Activated CD4-positive, alpha-beta memory T cell treated with anti-CD3 and anti-CD28 coated beads, Interleukin-2, amount 10 ng/mL, durations not matched to agents 7 days and 5 days (primary cell): ENCODE data around the gene CHRDL2. TPM values are rescaled to one million over a fixed set of nuclear protein-coding genes. Genes with fewer than 3 reads are reported as not detected.
"Not testable (repeated sequence)": the region's sequence is repeated elsewhere in the genome, so short reads cannot be mapped to it uniquely, and the experiment has no call there.

Experiments
- CTCF ChIA-PET: fragments of 350-600 bp; sonication (Branson Sonifier 250); formaldehyde crosslinking; loops from one replicate; lab custom pipeline; 2021; ENCODE audit warnings: antibody characterized with exemption, inconsistent platforms; lab: Charles Lee
- POLR2A ChIA-PET: fragments of 350-600 bp; sonication (Branson Sonifier 250); formaldehyde crosslinking; loops from one replicate; lab custom pipeline; 2021; ENCODE audit warnings: antibody characterized with exemption; lab: Charles Lee
- DNase-seq: peaks from one replicate; pipeline ENCODE4 v3.0.0-alpha.2; 2020
- H3K27ac Mint-ChIP-seq: one replicate; pipeline ENCODE4 v1.8.0; 2021; ENCODE audit warnings: mild to moderate bottlenecking, mixed read lengths
- H3K27me3 Mint-ChIP-seq: one replicate; pipeline ENCODE4 v1.8.0; 2021; ENCODE audit warnings: mixed read lengths
- H3K36me3 Mint-ChIP-seq: one replicate; pipeline ENCODE4 v1.8.0; 2021; ENCODE audit warnings: low read depth, mixed read lengths
- H3K4me1 Mint-ChIP-seq: one replicate; pipeline ENCODE4 v1.8.0; 2021; ENCODE audit warnings: mixed read lengths
- H3K4me3 Mint-ChIP-seq: one replicate; pipeline ENCODE4 v1.8.0; 2021; ENCODE audit warnings: mild to moderate bottlenecking, mixed read lengths
- H3K9me3 Mint-ChIP-seq: one replicate; pipeline ENCODE4 v1.8.0; 2021; ENCODE audit warnings: mixed read lengths
- total RNA-seq, 2 experiments: library from RNA; stranded (reverse); gene quantifications; one replicate each; pipeline ENCODE4 v1.2.3, GENCODE V29; 2021

The CHRDL2 gene
- total RNA-seq = not detected

- peaks cover 66% of the 10 kb centered on the region for H3K27me3 Mint-ChIP-seq
- no peak within 1 kb of the TSS for H3K27ac Mint-ChIP-seq
- POLR2A ChIA-PET = no interaction called here
- no peak within 1 kb of the TSS for H3K4me3 Mint-ChIP-seq
- CTCF ChIA-PET = interaction anchor here (1.7 kb wide), 1 partner anchor 29 kb away, joined by 4 read pairs; no protein-coding TSS in a partner anchor
- no peaks in the 10 kb centered on the region for H3K9me3 Mint-ChIP-seq
- no peak for DNase-seq
- H3K4me1 Mint-ChIP-seq = peaks cover 3% of the 10 kb centered on the region
- H3K36me3 Mint-ChIP-seq = no peaks in the 10 kb centered on the region
Observed at GRCh38 chr11:74731301-74732094, at the start of gene CHRDL2. TSS of gene CHRDL2 (minus strand) at chr11:74731426. CDS start at chr11:74730888, 538 bp downstream.

- Mint-ChIP-seq H3K4me3 (no peak overlapping the region), H3K27ac (no peak overlapping the region), H3K4me1 (peaks cover 21% of the 10 kb centered on the region), H3K9me3 (no peaks in the 10 kb centered on the region), H3K27me3 (no peaks in the 10 kb centered on the region), H3K36me3 (peaks cover 12% of the 10 kb centered on the region)
- CTCF ChIA-PET = no interaction called here
- POLR2A ChIA-PET = no interaction called here
- no peak for DNase-seq
Observed at GRCh38 chr11:74780248-74781005, 49.2 kb upstream of the CHRDL2 start.

GRCh38 chr11:74778581-74778980 lies 47.4 kb upstream of the CHRDL2 start:
- no peak for DNase-seq
- Mint-ChIP-seq H3K9me3 (no peaks in the 10 kb centered on the region), H3K36me3 (peaks cover 17% of the 10 kb centered on the region), H3K27ac (no peak overlapping the region), H3K4me3 (no peak overlapping the region), H3K27me3 (no peaks in the 10 kb centered on the region), H3K4me1 (peaks cover 9% of the 10 kb centered on the region)
- ChIA-PET POLR2A (no interaction called here), CTCF (no interaction called here)

GRCh38 chr11:74777877-74778276 lies 46.7 kb upstream of the CHRDL2 start:
- ChIA-PET POLR2A (no interaction called here), CTCF (no interaction called here)
- H3K27ac Mint-ChIP-seq = no peak overlapping the region
- DNase-seq = no peak
- H3K36me3 Mint-ChIP-seq = peaks cover 17% of the 10 kb centered on the region
- H3K9me3 Mint-ChIP-seq = no peaks in the 10 kb centered on the region
- no peaks in the 10 kb centered on the region for H3K27me3 Mint-ChIP-seq
- H3K4me3 Mint-ChIP-seq = no peak overlapping the region
- H3K4me1 Mint-ChIP-seq = peaks cover 2% of the 10 kb centered on the region

- POLR2A ChIA-PET = no interaction called here
Observed at GRCh38 chr11:74777038-74777437, 45.8 kb upstream of the CHRDL2 start.

GRCh38 chr11:74776546-74776945 lies 45.3 kb upstream of the CHRDL2 start:
- POLR2A ChIA-PET = no interaction called here
- Mint-ChIP-seq H3K4me3 (no peak overlapping the region), H3K27me3 (no peaks in the 10 kb centered on the region), H3K4me1 (no peaks in the 10 kb centered on the region), H3K27ac (no peak overlapping the region), H3K36me3 (peaks cover 17% of the 10 kb centered on the region), H3K9me3 (no peaks in the 10 kb centered on the region)
- CTCF ChIA-PET = no interaction called here
- DNase-seq = no peak

More at GRCh38 chr11:74777038-74777437, 45.8 kb upstream of the CHRDL2 start:
- Mint-ChIP-seq H3K27me3 (no peaks in the 10 kb centered on the region), H3K27ac (no peak overlapping the region), H3K36me3 (peaks cover 17% of the 10 kb centered on the region), H3K4me3 (no peak overlapping the region), H3K4me1 (no peaks in the 10 kb centered on the region), H3K9me3 (no peaks in the 10 kb centered on the region)
- DNase-seq = no peak
- CTCF ChIA-PET = no interaction called here

GRCh38 chr11:74775762-74776161 lies 44.5 kb upstream of the CHRDL2 start:
- no peak overlapping the region for H3K27ac Mint-ChIP-seq
- H3K4me1 Mint-ChIP-seq = no peaks in the 10 kb centered on the region
- no peak overlapping the region for H3K4me3 Mint-ChIP-seq
- H3K36me3 Mint-ChIP-seq = peaks cover 17% of the 10 kb centered on the region
- no peaks in the 10 kb centered on the region for H3K9me3 Mint-ChIP-seq
- POLR2A ChIA-PET = no interaction called here
- no peaks in the 10 kb centered on the region for H3K27me3 Mint-ChIP-seq
- no peak for DNase-seq
- CTCF ChIA-PET = no interaction called here

- Mint-ChIP-seq H3K27ac (no peak overlapping the region), H3K9me3 (no peaks in the 10 kb centered on the region), H3K27me3 (no peaks in the 10 kb centered on the region), H3K4me1 (peaks cover 19% of the 10 kb centered on the region), H3K36me3 (peaks cover 17% of the 10 kb centered on the region), H3K4me3 (no peak overlapping the region)
- DNase-seq = no peak
- POLR2A ChIA-PET = interaction anchor here (1.6 to 2.1 kb wide), 2 partner anchors 11 to 24 kb away, joined by 4 to 7 read pairs; no protein-coding TSS in a partner anchor
- CTCF ChIA-PET = interaction anchor here (0.6 to 1.6 kb wide), 3 partner anchors 10 to 72 kb away, joined by 3 to 4 read pairs (median 3); no protein-coding TSS in a partner anchor
Observed at GRCh38 chr11:74773476-74773875, 42.2 kb upstream of the CHRDL2 start.

- Mint-ChIP-seq H3K4me1 (peaks cover 27% of the 10 kb centered on the region), H3K36me3 (peaks cover 12% of the 10 kb centered on the region), H3K27me3 (no peaks in the 10 kb centered on the region), H3K9me3 (no peaks in the 10 kb centered on the region), H3K4me3 (no peak overlapping the region), H3K27ac (no peak overlapping the region)
- CTCF ChIA-PET = no interaction called here
- POLR2A ChIA-PET = no interaction called here
- no peak for DNase-seq
Observed at GRCh38 chr11:74771139-74771538, 39.9 kb upstream of the CHRDL2 start.

- no peak overlapping the region for H3K4me3 Mint-ChIP-seq
- ChIA-PET CTCF (no interaction called here), POLR2A (no interaction called here)
- no peak for DNase-seq
- peaks cover 27% of the 10 kb centered on the region for H3K4me1 Mint-ChIP-seq
- H3K9me3 Mint-ChIP-seq = no peaks in the 10 kb centered on the region
- no peak overlapping the region for H3K27ac Mint-ChIP-seq
- peaks cover 5% of the 10 kb centered on the region for H3K36me3 Mint-ChIP-seq
- H3K27me3 Mint-ChIP-seq = no peaks in the 10 kb centered on the region
Observed at GRCh38 chr11:74770456-74770855, 39.2 kb upstream of the CHRDL2 start.

GRCh38 chr11:74769055-74769707 lies 38.0 kb upstream of the CHRDL2 start:
- no peaks in the 10 kb centered on the region for H3K36me3 Mint-ChIP-seq
- H3K4me1 Mint-ChIP-seq = peaks cover 27% of the 10 kb centered on the region
- H3K9me3 Mint-ChIP-seq = no peaks in the 10 kb centered on the region
- no peak for DNase-seq
- no peak overlapping the region for H3K27ac Mint-ChIP-seq
- CTCF ChIA-PET = no interaction called here
- no peaks in the 10 kb centered on the region for H3K27me3 Mint-ChIP-seq
- POLR2A ChIA-PET = interaction anchor here (1.7 kb wide), 1 partner anchor 14 kb away, joined by 4 read pairs; no protein-coding TSS in a partner anchor
- no peak overlapping the region for H3K4me3 Mint-ChIP-seq

- peaks cover 28% of the 10 kb centered on the region for H3K4me1 Mint-ChIP-seq
- peak overlapping the region; percentile 35 for H3K27ac Mint-ChIP-seq
- POLR2A ChIA-PET = interaction anchor here (0.7 to 1.7 kb wide), 2 partner anchors 15 to 291 kb away, joined by 3 to 4 read pairs; no protein-coding TSS in a partner anchor
- H3K36me3 Mint-ChIP-seq, H3K27me3 Mint-ChIP-seq, H3K4me3 Mint-ChIP-seq, CTCF ChIA-PET, H3K9me3 Mint-ChIP-seq: not testable (repeated sequence)
- peak; percentile 53 for DNase-seq
Observed at GRCh38 chr11:74768172-74768651, 37.0 kb upstream of the CHRDL2 start.

- H3K4me1 Mint-ChIP-seq = peaks cover 38% of the 10 kb centered on the region
- H3K27me3 Mint-ChIP-seq = no peaks in the 10 kb centered on the region
- H3K9me3 Mint-ChIP-seq = peaks cover 3% of the 10 kb centered on the region
- DNase-seq = no peak
- ChIA-PET POLR2A (no interaction called here), CTCF (no interaction called here)
- H3K27ac Mint-ChIP-seq = no peak overlapping the region
- H3K36me3 Mint-ChIP-seq = peaks cover 16% of the 10 kb centered on the region
- H3K4me3 Mint-ChIP-seq = no peak overlapping the region
Observed at GRCh38 chr11:74766905-74767304, 35.7 kb upstream of the CHRDL2 start.
